ENCODE results near the gene LRRC37A2.
"Not testable (repeated sequence)": the region's sequence is repeated elsewhere in the genome, so short reads cannot be mapped to it uniquely, and the experiment has no call there.

The LRRC37A2 gene
- 10.5 to 33.3 (median 16.9) reads per million in 3 donors for total RNA-seq

DNA sequence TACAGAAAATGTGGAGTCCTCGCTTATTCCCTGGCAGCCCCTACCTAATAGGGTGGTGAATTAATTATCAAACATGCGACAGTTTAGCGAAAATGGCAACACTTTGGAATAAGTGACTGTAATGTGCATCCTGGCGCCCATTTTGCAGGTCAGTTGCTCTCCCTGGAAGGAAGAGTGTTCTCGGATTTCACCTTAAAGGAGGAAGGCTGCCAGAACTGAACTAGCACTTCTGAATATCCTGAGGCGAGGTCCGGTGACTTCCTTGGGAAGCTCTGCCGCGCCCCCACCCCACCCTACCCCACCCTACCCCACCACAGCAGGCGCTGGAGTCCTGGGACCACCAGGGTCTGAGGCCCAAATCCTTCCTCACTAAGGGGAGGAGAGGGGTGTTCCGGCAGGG is at the start of gene LRRC37A2:
Gene LRRC37A2 (plus strand): TSS at position 301 of the 400 bp plus-strand sequence. CDS start 245 bp downstream, outside the sequence.
- H3K27ac ChIP-seq (ENCODE audit: insufficient read depth, low read length, poor library complexity, severe bottlenecking); H3K4me3 ChIP-seq (ENCODE audit: insufficient read depth, low read depth, low read length, poor library complexity, severe bottlenecking); H3K9me3 ChIP-seq (ENCODE audit: control insufficient read depth, low read length); DNase-seq; H3K36me3 ChIP-seq (ENCODE audit: control insufficient read depth, insufficient read depth, low read length); H3K27me3 ChIP-seq (replicated peaks; ENCODE audit: control insufficient read depth, insufficient read depth, low read length, poor library complexity, severe bottlenecking); H3K4me1 ChIP-seq (ENCODE audit: control insufficient read depth, insufficient read depth, low read length, poor library complexity, severe bottlenecking): not testable (repeated sequence)

GRCh38 chr17:46467618-46468017 is 44.6 kb upstream of the LRRC37A2 start:
- H3K27me3 ChIP-seq (replicated peaks; ENCODE audit: control insufficient read depth, insufficient read depth, low read length, poor library complexity, severe bottlenecking); H3K4me1 ChIP-seq (ENCODE audit: control insufficient read depth, insufficient read depth, low read length, poor library complexity, severe bottlenecking); DNase-seq; H3K4me3 ChIP-seq (ENCODE audit: insufficient read depth, low read depth, low read length, poor library complexity, severe bottlenecking); H3K36me3 ChIP-seq (ENCODE audit: control insufficient read depth, insufficient read depth, low read length); H3K27ac ChIP-seq (ENCODE audit: insufficient read depth, low read length, poor library complexity, severe bottlenecking); H3K9me3 ChIP-seq (ENCODE audit: control insufficient read depth, low read length): not testable (repeated sequence)

DNA sequence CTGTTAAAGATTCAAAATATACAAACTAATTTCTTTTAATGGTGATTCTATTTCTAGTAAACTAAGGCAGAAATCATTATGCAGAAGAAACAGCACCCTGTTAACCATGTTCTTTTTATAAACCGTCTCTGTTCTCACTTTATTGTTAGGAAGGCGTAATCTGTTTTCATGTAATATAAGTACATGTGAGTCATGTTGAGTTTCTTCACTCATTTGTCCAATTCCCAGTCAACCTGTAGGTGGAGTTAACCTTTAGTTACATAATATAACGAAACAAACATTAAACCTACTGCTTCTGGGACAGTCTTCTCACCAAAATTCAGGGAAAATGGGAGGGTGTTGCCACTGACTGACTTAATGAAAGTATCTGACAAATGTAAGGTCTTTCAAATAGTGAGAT is 37.8 kb upstream of the LRRC37A2 start:
- H3K36me3 ChIP-seq (ENCODE audit: control insufficient read depth, insufficient read depth, low read length); H3K4me1 ChIP-seq (ENCODE audit: control insufficient read depth, insufficient read depth, low read length, poor library complexity, severe bottlenecking); H3K9me3 ChIP-seq (ENCODE audit: control insufficient read depth, low read length); H3K27ac ChIP-seq (ENCODE audit: insufficient read depth, low read length, poor library complexity, severe bottlenecking); H3K27me3 ChIP-seq (replicated peaks; ENCODE audit: control insufficient read depth, insufficient read depth, low read length, poor library complexity, severe bottlenecking); DNase-seq; H3K4me3 ChIP-seq (ENCODE audit: insufficient read depth, low read depth, low read length, poor library complexity, severe bottlenecking): not testable (repeated sequence)

DNA sequence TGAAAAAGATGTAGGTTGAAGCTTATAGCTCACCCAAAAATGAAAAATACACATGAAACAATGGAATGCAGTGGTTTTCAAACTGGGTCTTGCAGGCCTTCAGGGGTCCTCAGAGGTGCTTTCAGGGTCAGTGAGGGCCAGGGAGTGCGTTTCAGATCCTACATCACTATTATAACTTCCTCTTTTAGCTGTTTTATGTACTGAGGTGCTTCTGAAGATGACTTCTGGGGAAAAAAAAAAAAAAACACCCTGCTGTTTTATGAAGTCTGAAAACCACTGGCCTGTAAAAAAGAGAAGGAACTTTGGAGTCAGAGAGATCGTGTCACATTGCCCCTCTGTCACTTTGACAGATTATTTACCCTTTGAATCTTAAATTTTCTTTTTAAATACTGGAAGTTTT is 36.7 kb upstream of the LRRC37A2 start:
- not testable (repeated sequence) for H3K4me3 ChIP-seq (ENCODE audit: insufficient read depth, low read depth, low read length, poor library complexity, severe bottlenecking); H3K36me3 ChIP-seq (ENCODE audit: control insufficient read depth, insufficient read depth, low read length); H3K4me1 ChIP-seq (ENCODE audit: control insufficient read depth, insufficient read depth, low read length, poor library complexity, severe bottlenecking); H3K27me3 ChIP-seq (replicated peaks; ENCODE audit: control insufficient read depth, insufficient read depth, low read length, poor library complexity, severe bottlenecking); H3K27ac ChIP-seq (ENCODE audit: insufficient read depth, low read length, poor library complexity, severe bottlenecking); DNase-seq; H3K9me3 ChIP-seq (ENCODE audit: control insufficient read depth, low read length)

DNA sequence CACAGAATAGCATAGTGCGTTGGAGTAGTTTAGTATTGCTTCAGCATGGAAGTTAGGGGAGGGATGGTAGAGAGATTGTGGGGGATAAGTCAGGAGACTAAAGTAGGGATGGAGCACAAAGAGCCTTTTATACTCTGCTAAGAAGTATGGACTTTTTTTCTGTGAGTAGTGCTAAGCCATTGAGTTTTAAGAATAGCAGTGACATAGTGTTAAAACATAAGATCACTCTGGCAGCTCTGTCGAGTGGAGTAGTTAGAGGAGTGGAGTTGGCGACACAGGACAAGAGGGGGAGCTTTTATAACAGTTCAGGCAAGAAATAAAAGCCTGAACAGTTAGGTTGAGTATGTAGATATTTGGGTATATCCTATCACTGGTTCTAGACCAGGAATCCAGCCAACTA is 33.4 kb upstream of the LRRC37A2 start:
- not testable (repeated sequence) for H3K27me3 ChIP-seq (replicated peaks; ENCODE audit: control insufficient read depth, insufficient read depth, low read length, poor library complexity, severe bottlenecking); DNase-seq

GRCh38 chr17:46481310-46481709 is 31.0 kb upstream of the LRRC37A2 start:
- not testable (repeated sequence) for H3K27me3 ChIP-seq (replicated peaks; ENCODE audit: control insufficient read depth, insufficient read depth, low read length, poor library complexity, severe bottlenecking); H3K36me3 ChIP-seq (ENCODE audit: control insufficient read depth, insufficient read depth, low read length); H3K4me3 ChIP-seq (ENCODE audit: insufficient read depth, low read depth, low read length, poor library complexity, severe bottlenecking); H3K4me1 ChIP-seq (ENCODE audit: control insufficient read depth, insufficient read depth, low read length, poor library complexity, severe bottlenecking); H3K9me3 ChIP-seq (ENCODE audit: control insufficient read depth, low read length); H3K27ac ChIP-seq (ENCODE audit: insufficient read depth, low read length, poor library complexity, severe bottlenecking); DNase-seq

More for the DNA sequence above, 33.4 kb upstream of the LRRC37A2 start:
- H3K27ac ChIP-seq (ENCODE audit: insufficient read depth, low read length, poor library complexity, severe bottlenecking); H3K4me3 ChIP-seq (ENCODE audit: insufficient read depth, low read depth, low read length, poor library complexity, severe bottlenecking); H3K4me1 ChIP-seq (ENCODE audit: control insufficient read depth, insufficient read depth, low read length, poor library complexity, severe bottlenecking); H3K36me3 ChIP-seq (ENCODE audit: control insufficient read depth, insufficient read depth, low read length); H3K9me3 ChIP-seq (ENCODE audit: control insufficient read depth, low read length): not testable (repeated sequence)

DNA sequence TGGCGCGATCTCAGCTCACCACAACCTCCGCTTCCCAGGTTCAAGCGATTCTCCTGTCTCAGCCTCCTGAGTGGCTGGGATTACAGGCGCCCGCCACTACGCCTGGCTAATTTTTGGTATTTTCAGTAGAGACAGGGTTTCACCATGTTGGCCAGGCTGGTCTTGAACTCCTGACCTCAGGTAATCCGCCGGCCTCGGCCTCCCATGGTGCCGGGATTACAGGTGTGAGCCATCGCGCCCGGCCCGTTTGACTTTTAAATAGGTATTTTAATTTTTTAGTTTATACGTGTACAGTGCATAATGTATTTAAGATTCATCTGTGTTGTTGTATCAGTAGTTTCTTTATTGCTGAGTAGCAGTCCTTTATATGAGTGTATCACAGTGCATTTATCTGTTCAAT is 20.2 kb upstream of the LRRC37A2 start:
- not testable (repeated sequence) for DNase-seq; H3K36me3 ChIP-seq (ENCODE audit: control insufficient read depth, insufficient read depth, low read length); H3K4me1 ChIP-seq (ENCODE audit: control insufficient read depth, insufficient read depth, low read length, poor library complexity, severe bottlenecking); H3K27ac ChIP-seq (ENCODE audit: insufficient read depth, low read length, poor library complexity, severe bottlenecking); H3K27me3 ChIP-seq (replicated peaks; ENCODE audit: control insufficient read depth, insufficient read depth, low read length, poor library complexity, severe bottlenecking); H3K9me3 ChIP-seq (ENCODE audit: control insufficient read depth, low read length); H3K4me3 ChIP-seq (ENCODE audit: insufficient read depth, low read depth, low read length, poor library complexity, severe bottlenecking)

GRCh38 chr17:46499437-46500139 is 12.7 kb upstream of the LRRC37A2 start:
- H3K27me3 ChIP-seq (replicated peaks; ENCODE audit: control insufficient read depth, insufficient read depth, low read length, poor library complexity, severe bottlenecking); DNase-seq; H3K36me3 ChIP-seq (ENCODE audit: control insufficient read depth, insufficient read depth, low read length); H3K4me1 ChIP-seq (ENCODE audit: control insufficient read depth, insufficient read depth, low read length, poor library complexity, severe bottlenecking); H3K27ac ChIP-seq (ENCODE audit: insufficient read depth, low read length, poor library complexity, severe bottlenecking); H3K9me3 ChIP-seq (ENCODE audit: control insufficient read depth, low read length); H3K4me3 ChIP-seq (ENCODE audit: insufficient read depth, low read depth, low read length, poor library complexity, severe bottlenecking): not testable (repeated sequence)

GRCh38 chr17:46505896-46506295 is 6.4 kb upstream of the LRRC37A2 start:
- H3K36me3 ChIP-seq (ENCODE audit: control insufficient read depth, insufficient read depth, low read length); DNase-seq; H3K27me3 ChIP-seq (replicated peaks; ENCODE audit: control insufficient read depth, insufficient read depth, low read length, poor library complexity, severe bottlenecking); H3K27ac ChIP-seq (ENCODE audit: insufficient read depth, low read length, poor library complexity, severe bottlenecking); H3K4me3 ChIP-seq (ENCODE audit: insufficient read depth, low read depth, low read length, poor library complexity, severe bottlenecking); H3K9me3 ChIP-seq (ENCODE audit: control insufficient read depth, low read length); H3K4me1 ChIP-seq (ENCODE audit: control insufficient read depth, insufficient read depth, low read length, poor library complexity, severe bottlenecking): not testable (repeated sequence)

DNA sequence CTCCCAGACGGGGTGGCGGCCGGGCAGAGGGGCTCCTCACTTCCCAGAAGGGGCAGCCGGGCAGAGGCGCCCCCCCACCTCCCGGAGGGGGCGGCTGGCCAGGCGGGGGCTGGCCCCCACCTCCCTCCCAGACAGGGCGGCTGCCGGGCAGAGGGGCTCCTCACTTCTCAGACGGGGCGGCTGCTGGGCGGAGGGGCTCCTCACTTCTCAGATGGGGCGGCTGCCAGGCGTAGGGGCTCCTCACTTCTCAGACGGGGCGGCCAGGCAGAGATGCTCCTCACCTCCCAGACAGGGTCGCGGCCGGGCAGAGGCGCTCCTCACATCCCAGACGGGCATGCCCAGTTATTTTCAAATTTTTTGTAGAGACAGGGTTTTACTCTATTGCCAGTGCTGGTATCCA is 22.4 kb downstream of the LRRC37A2 start:
- not testable (repeated sequence) for H3K4me1 ChIP-seq (ENCODE audit: control insufficient read depth, insufficient read depth, low read length, poor library complexity, severe bottlenecking); H3K27ac ChIP-seq (ENCODE audit: insufficient read depth, low read length, poor library complexity, severe bottlenecking); H3K4me3 ChIP-seq (ENCODE audit: insufficient read depth, low read depth, low read length, poor library complexity, severe bottlenecking); H3K9me3 ChIP-seq (ENCODE audit: control insufficient read depth, low read length); DNase-seq; H3K27me3 ChIP-seq (replicated peaks; ENCODE audit: control insufficient read depth, insufficient read depth, low read length, poor library complexity, severe bottlenecking); H3K36me3 ChIP-seq (ENCODE audit: control insufficient read depth, insufficient read depth, low read length)

All from effector memory CD4-positive, alpha-beta T cell (primary cell).